A673 (cell line): Measurements from ENCODE around the gene KLLN.
"Not testable (repeated sequence)": the region's sequence is repeated elsewhere in the genome, so short reads cannot be mapped to it uniquely, and the experiment has no call there.

Experiments
- EZH2 ChIP-seq: fragments of 200-600 bp; sonication (generic); IDR thresholded peaks from 2 replicates; pipeline ENCODE4 v1.6.1; 2017; ENCODE audit warnings: borderline replicate concordance, low read depth, mild to moderate bottlenecking, mixed read lengths, antibody characterized with exemption, low read length; ENCODE audit not compliant: poor library complexity, severe bottlenecking
- TF ChIP-seq, protein P1 (sequence below): fragments of 300-800, 200-600 bp; sonication (generic); conservative IDR thresholded peaks from 2 replicates; pipeline ENCODE4 v1.5.1; 2017; ENCODE audit warnings: low read depth, mild to moderate bottlenecking, antibody characterized with exemption, low read length, moderate library complexity, mixed read lengths

- TF ChIP-seq EZH2 = not testable (repeated sequence)
- TF ChIP-seq, protein P1, sequence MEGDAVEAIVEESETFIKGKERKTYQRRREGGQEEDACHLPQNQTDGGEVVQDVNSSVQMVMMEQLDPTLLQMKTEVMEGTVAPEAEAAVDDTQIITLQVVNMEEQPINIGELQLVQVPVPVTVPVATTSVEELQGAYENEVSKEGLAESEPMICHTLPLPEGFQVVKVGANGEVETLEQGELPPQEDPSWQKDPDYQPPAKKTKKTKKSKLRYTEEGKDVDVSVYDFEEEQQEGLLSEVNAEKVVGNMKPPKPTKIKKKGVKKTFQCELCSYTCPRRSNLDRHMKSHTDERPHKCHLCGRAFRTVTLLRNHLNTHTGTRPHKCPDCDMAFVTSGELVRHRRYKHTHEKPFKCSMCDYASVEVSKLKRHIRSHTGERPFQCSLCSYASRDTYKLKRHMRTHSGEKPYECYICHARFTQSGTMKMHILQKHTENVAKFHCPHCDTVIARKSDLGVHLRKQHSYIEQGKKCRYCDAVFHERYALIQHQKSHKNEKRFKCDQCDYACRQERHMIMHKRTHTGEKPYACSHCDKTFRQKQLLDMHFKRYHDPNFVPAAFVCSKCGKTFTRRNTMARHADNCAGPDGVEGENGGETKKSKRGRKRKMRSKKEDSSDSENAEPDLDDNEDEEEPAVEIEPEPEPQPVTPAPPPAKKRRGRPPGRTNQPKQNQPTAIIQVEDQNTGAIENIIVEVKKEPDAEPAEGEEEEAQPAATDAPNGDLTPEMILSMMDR = not testable (repeated sequence)
These were observed 34.6 kb upstream of the KLLN start for GRCh38 chr10:87897957-87898356.
